ENCODE data around the gene ATRNL1. TPM values are rescaled to one million over a fixed set of nuclear protein-coding genes. Genes with fewer than 3 reads are reported as not detected.

ATRNL1 gene
- polyA plus RNA-seq, 2 of the 4 experiments (the other 2 are of a cell fraction): 0.13 to 0.34 TPM

DNA sequence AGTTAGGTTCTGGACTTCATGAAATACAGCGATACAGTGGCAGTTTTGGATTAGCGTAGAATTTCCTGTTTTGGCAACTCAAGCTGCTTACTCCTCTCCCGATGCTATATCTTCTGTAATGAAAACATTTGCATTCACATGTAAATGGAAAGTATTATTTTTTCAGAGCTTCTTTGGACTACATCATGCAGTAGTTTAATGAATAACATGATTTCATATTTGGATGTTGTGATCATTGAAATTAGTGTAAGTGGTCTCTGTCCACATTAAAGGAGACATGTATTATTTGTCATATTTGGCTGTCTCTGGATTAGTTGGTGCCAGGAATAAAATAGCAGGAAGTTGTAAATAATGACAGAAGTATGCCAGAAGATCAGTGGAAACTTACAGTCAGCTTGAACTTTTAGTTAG is 848.2 kb downstream of the ATRNL1 start:
- ATAC-seq: no peak
- no peak overlapping the region for H3K4me2 ChIP-seq
- H3K4me3 ChIP-seq: no peak overlapping the region
- POLR2A ChIA-PET: no interaction called here
- no peak overlapping the region for H3K27ac ChIP-seq
- peaks cover 26% of the 10 kb centered on the region for H3K4me1 ChIP-seq
- CTCF ChIA-PET: no interaction called here
- TF ChIP-seq KDM1A (IDR thresholded peaks at IDR 0.05; ENCODE audit: low read depth): no peak
- TF ChIP-seq JUNB (IDR thresholded peaks at IDR 0.05): no peak
- TF ChIP-seq, protein P1, sequence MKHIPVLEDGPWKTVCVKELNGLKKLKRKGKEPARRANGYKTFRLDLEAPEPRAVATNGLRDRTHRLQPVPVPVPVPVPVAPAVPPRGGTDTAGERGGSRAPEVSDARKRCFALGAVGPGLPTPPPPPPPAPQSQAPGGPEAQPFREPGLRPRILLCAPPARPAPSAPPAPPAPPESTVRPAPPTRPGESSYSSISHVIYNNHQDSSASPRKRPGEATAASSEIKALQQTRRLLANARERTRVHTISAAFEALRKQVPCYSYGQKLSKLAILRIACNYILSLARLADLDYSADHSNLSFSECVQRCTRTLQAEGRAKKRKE (CRISPR knock-in tag; IDR thresholded peaks at IDR 0.05; ENCODE audit: low read depth): no peak
- TF ChIP-seq HOXA7 (CRISPR knock-in tag; IDR thresholded peaks at IDR 0.05): no peak
- no peak for TF ChIP-seq ZNF302 (CRISPR knock-in tag; IDR thresholded peaks at IDR 0.05)
- FAIRE-seq: no peak
- WGBS (ENCODE audit: missing lambda C conversion rate): 71% methylated on average over 3 of the region's 3 CpGs
- H3K9me3 ChIP-seq: no peaks in the 10 kb centered on the region; the same call in 2 of the 3 replicates
- DNase-seq (ENCODE audit: low read depth in 1 of 2, low spot score in 1 of 2): no peak

DNA sequence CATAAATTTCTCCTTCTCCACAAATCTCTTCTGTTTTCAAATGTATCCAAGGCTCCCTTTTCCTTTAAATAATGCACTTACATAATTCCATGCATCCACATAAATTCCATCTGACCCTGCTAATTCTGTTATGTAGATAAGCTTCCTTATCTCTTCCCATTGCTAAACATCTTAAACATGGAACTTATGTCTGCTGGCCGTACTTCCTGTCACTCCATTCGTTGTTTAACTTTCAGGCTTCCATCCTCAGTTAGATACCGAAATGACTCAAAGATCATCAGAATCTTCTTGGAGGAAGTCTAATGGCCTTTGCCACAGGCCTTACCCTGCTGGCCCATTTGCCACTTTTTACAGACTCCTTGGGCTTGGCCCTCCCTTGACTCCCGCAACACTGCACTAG is 848.9 kb downstream of the ATRNL1 start:
- H3K4me3 ChIP-seq: no peak overlapping the region
- ATAC-seq (no peak), DNase-seq (ENCODE audit: low read depth in 1 of 2, low spot score in 1 of 2) (no peak), FAIRE-seq (no peak)
- no peak overlapping the region for H3K4me2 ChIP-seq
- 0 out of 6 replicates have a peak overlapping the region, but pooled peaks of 1 of the 2 experiments have one; percentile 29 for H3K27ac ChIP-seq
- POLR2A ChIA-PET: no interaction called here
- CTCF ChIA-PET: no interaction called here
- TF ChIP-seq, protein P2, sequence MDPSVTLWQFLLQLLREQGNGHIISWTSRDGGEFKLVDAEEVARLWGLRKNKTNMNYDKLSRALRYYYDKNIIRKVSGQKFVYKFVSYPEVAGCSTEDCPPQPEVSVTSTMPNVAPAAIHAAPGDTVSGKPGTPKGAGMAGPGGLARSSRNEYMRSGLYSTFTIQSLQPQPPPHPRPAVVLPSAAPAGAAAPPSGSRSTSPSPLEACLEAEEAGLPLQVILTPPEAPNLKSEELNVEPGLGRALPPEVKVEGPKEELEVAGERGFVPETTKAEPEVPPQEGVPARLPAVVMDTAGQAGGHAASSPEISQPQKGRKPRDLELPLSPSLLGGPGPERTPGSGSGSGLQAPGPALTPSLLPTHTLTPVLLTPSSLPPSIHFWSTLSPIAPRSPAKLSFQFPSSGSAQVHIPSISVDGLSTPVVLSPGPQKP (IDR thresholded peaks at IDR 0.05; ENCODE audit: low read depth, low read length): no peak
- TF ChIP-seq CBX8 (IDR thresholded peaks at IDR 0.05): no peak
- TF ChIP-seq SREBF2 (IDR thresholded peaks at IDR 0.05): no peak
- WGBS (ENCODE audit: missing lambda C conversion rate): 80% methylated on average over 4 of the region's 4 CpGs
- no peaks in the 10 kb centered on the region; the same call in 2 of the 3 replicates for H3K9me3 ChIP-seq
- peaks cover 29% of the 10 kb centered on the region for H3K4me1 ChIP-seq

DNA sequence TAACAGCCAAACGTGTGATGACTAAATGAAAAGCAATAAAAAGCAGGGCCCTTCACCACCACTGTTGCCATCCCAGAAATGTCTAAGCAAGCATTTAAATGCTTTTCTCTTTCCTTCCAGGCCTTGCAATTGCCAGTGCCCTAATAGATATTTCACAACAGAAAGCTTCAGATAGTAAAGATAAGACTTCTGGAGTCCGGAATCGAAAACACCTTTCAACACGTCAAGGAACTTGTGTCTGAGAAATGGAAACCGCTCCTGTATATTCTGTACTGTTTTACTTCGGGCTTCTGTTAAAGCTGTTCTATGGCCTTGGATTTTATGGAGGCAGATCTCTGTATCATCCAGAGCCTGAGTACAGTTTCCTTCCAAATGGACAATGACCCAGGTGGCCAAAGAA is 851.4 kb downstream of the ATRNL1 start:
- WGBS (ENCODE audit: missing lambda C conversion rate): 81% methylated on average over 6 of the region's 6 CpGs
- ATAC-seq: no peak
- ChIA-PET POLR2A (no interaction called here), CTCF (no interaction called here)
- no peaks in the 10 kb centered on the region; the same call in 2 of the 3 replicates for H3K9me3 ChIP-seq
- peak overlapping the region in 1 of 2 experiments; percentile 46; a peak in 2 of 6 replicates for H3K27ac ChIP-seq
- no peak overlapping the region for H3K4me2 ChIP-seq
- TF ChIP-seq GATA3 (IDR thresholded peaks at IDR 0.05; ENCODE audit: borderline replicate concordance): no peak
- TF ChIP-seq JUNB (IDR thresholded peaks at IDR 0.05): no peak
- TF ChIP-seq, protein P1 (CRISPR knock-in tag; IDR thresholded peaks at IDR 0.05; ENCODE audit: low read depth): no peak
- no peak for TF ChIP-seq SREBF2 (IDR thresholded peaks at IDR 0.05)
- no peak for TF ChIP-seq HOXB13 (CRISPR knock-in tag; IDR thresholded peaks at IDR 0.05; ENCODE audit: low read depth)
- DNase-seq (ENCODE audit: low read depth in 1 of 2, low spot score in 1 of 2): no peak
- no peak for FAIRE-seq
- H3K4me3 ChIP-seq: no peak overlapping the region
- H3K4me1 ChIP-seq: peaks cover 31% of the 10 kb centered on the region

DNA sequence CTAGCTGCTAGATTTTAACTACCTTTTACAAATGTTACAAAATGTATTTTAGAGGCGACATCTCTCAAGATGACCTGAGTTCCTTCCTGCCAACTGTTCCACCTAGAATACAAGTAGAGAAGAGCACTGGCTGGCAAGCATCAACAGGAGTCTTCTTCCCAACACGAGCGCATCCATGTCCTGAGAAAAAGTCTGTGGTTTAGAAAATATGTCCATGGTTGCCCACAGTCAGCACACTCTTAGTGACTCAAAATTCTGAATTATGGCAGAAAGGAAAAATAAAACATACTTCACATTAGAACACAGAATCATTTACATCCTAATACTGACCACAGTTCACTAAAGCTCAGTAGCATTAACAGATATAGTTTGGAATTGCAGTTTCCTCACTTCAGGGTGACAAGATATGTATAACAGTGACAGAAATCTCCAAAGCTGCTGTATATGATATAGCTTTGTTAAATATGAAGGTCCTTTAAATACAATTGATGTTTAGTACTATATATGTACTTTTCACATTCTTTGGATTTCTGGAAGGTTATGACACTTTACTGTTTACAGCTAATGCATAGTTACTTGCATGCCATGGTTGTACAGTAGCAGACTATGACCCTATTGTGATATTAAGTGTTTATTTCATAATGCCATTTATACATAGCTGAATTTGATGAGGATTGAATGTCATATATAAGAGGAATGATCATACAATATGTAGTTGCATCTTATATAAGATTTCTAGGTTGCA is 852.7 kb downstream of the ATRNL1 start:
- WGBS (ENCODE audit: missing lambda C conversion rate): 82% methylated on average over 3 of the region's 3 CpGs
- DNase-seq (ENCODE audit: low read depth in 1 of 2, low spot score in 1 of 2): no peak
- POLR2A ChIA-PET: no interaction called here
- ATAC-seq: peak in 1 of 2 experiments; percentile 34; a peak in 2 of 6 replicates
- Histone ChIP-seq H3K9me3 (no peaks in the 10 kb centered on the region; the same call in 2 of the 3 replicates), H3K4me1 (peaks cover 32% of the 10 kb centered on the region), H3K27ac (peak overlapping the region; percentile 4 to 65; a peak in 4 of 6 replicates), H3K4me3 (no peak overlapping the region), H3K4me2 (peak overlapping the region; percentile 30; the same call in 2 of the 3 replicates)
- CTCF ChIA-PET: no interaction called here
- TF ChIP-seq CHD2 (IDR thresholded peaks at IDR 0.05; ENCODE audit: low read length, partially characterized antibody): no peak
- TF ChIP-seq GATA3 (IDR thresholded peaks at IDR 0.05; ENCODE audit: borderline replicate concordance): peak; percentile 68; the same call in 1 of the 2 replicates
- TF ChIP-seq CEBPB (IDR thresholded peaks at IDR 0.05): peak in 1 of 2 experiments; percentile 54; a peak in 1 of 4 replicates
- FAIRE-seq: peak; percentile 49

All from A549 (cell line).